Smooth muscle cell (in vitro differentiated cells): ENCODE measurements around the gene PKP3. TPM values are rescaled to one million over a fixed set of nuclear protein-coding genes. Genes with fewer than 3 reads are reported as not detected.

Source experiments
- DNase-seq: peaks from one replicate; lab custom pipeline; 2025; ENCODE audit not compliant: unreplicated experiment; lab: John Stamatoyannopoulos, UW
- H2AFZ ChIP-seq: fragments of 200-600 bp; sonication (generic); 2 replicates; pipeline ENCODE4 v1.6.0; 2016; ENCODE audit warnings: antibody characterized with exemption, low read depth, mild to moderate bottlenecking
- H3F3A ChIP-seq: fragments of 200-600 bp; sonication (generic); 2 replicates; pipeline ENCODE4 v1.6.0; 2017; ENCODE audit warnings: antibody characterized with exemption, low read depth
- H3K27ac ChIP-seq: fragments of 200-600 bp; sonication (generic); 2 replicates; pipeline ENCODE4 v1.5.1; 2016; ENCODE audit warnings: low read depth, mild to moderate bottlenecking
- H3K27me3 ChIP-seq: fragments of 200-600 bp; sonication (generic); 2 replicates; pipeline ENCODE4 v1.6.1; 2016; ENCODE audit warnings: low read depth, mild to moderate bottlenecking
- H3K36me3 ChIP-seq: fragments of 200-600 bp; sonication (generic); 2 replicates; pipeline ENCODE4 v1.5.1; 2016; ENCODE audit warnings: low read depth
- H3K4me1 ChIP-seq: fragments of 200-600 bp; sonication (generic); 2 replicates; pipeline ENCODE4 v1.5.1; 2016; ENCODE audit warnings: low read depth
- H3K4me2 ChIP-seq: fragments of 200-600 bp; sonication (generic); 2 replicates; pipeline ENCODE4 v1.6.0; 2016; ENCODE audit warnings: mild to moderate bottlenecking
- H3K4me3 ChIP-seq: fragments of 200-600 bp; sonication (generic); 2 replicates; pipeline ENCODE4 v1.5.1; 2016; ENCODE audit warnings: mild to moderate bottlenecking
- H3K79me2 ChIP-seq: fragments of 200-600 bp; sonication (generic); 2 replicates; pipeline ENCODE4 v1.6.0; 2016; ENCODE audit warnings: low read depth, mild to moderate bottlenecking
- H3K9ac ChIP-seq: fragments of 200-600 bp; sonication (generic); 2 replicates; pipeline ENCODE4 v1.6.0; 2016; ENCODE audit warnings: low read depth
- H3K9me3 ChIP-seq: fragments of 200-600 bp; sonication (generic); replicated peaks from 2 replicates; pipeline ENCODE4 v1.5.1; 2016; ENCODE audit warnings: low read depth
- H4K20me1 ChIP-seq: fragments of 200-600 bp; sonication (generic); 2 replicates; pipeline ENCODE4 v1.6.0; 2016; ENCODE audit warnings: low read depth
- WGBS: methylation state at CpG from one replicate; pipeline ENCODE4 v1.1.7; 2016; ENCODE audit warnings: low lambda C conversion rate; 5-methylcytosine and 5-hydroxymethylcytosine counted together
- polyA plus RNA-seq: library from polyadenylated mRNA; unstranded; fragments of >200 nt; fragmentation: Nextera tagmentation; extraction: Ambion mirVana; gene quantifications from 2 replicates; pipeline ENCODE4 v1.2.1, GENCODE V29; 2016
- total RNA-seq: library from RNA; depleted of rRNA; stranded (reverse); fragments of >200 nt; gene quantifications from 2 replicates; pipeline ENCODE4 v1.2.3, GENCODE V29; 2014
- TF ChIP-seq, protein P1 (sequence below): fragments of 200-600 bp; sonication (generic); IDR thresholded peaks from 2 replicates; pipeline ENCODE4 v1.5.1; 2017; ENCODE audit warnings: borderline replicate concordance, mild to moderate bottlenecking, antibody characterized with exemption; ENCODE audit not compliant: insufficient read depth, poor library complexity, severe bottlenecking

Gene PKP3
- total and polyA plus RNA-seq, 2 experiments from 2014 or later, result 24.6 to 61.2 TPM

DNA sequence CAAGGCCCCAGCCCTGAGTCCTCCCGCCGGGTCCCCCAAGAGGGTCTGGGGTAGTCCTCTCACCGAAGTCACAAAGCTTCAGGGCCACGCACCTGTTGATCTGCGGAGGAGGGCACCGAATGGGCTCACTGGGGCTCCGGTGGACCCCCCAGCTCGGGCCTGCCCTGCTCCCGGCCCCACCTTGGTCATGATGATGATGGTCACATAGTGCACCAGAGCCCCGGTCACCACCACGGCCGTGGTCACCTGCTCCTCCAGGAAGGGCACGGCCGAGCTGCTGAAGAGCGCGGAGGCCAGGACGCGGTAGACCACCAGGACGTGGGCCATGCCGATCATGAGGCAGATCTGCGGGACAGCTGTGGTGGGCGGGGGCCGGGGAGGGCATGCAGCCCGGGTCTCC lies 34.3 kb downstream of the PKP3 start:
- Histone ChIP-seq H4K20me1 (no peaks in the 10 kb centered on the region), H3K4me1 (no peaks in the 10 kb centered on the region), H3K9ac (no peak overlapping the region), H3K27ac (no peak overlapping the region), H3K4me3 (no peak overlapping the region), H3K4me2 (no peak overlapping the region), H3K9me3 (no peaks in the 10 kb centered on the region), H3K36me3 (no peaks in the 10 kb centered on the region), H3K79me2 (no peaks in the 10 kb centered on the region), H3F3A (no peaks in the 10 kb centered on the region), H3K27me3 (peaks cover 7% of the 10 kb centered on the region), H2AFZ (no peak overlapping the region)
- 95% methylated on average over 23 of the region's 24 CpGs for WGBS
- TF ChIP-seq, protein P1, sequence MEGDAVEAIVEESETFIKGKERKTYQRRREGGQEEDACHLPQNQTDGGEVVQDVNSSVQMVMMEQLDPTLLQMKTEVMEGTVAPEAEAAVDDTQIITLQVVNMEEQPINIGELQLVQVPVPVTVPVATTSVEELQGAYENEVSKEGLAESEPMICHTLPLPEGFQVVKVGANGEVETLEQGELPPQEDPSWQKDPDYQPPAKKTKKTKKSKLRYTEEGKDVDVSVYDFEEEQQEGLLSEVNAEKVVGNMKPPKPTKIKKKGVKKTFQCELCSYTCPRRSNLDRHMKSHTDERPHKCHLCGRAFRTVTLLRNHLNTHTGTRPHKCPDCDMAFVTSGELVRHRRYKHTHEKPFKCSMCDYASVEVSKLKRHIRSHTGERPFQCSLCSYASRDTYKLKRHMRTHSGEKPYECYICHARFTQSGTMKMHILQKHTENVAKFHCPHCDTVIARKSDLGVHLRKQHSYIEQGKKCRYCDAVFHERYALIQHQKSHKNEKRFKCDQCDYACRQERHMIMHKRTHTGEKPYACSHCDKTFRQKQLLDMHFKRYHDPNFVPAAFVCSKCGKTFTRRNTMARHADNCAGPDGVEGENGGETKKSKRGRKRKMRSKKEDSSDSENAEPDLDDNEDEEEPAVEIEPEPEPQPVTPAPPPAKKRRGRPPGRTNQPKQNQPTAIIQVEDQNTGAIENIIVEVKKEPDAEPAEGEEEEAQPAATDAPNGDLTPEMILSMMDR, result no peak
- no peak for DNase-seq

DNA sequence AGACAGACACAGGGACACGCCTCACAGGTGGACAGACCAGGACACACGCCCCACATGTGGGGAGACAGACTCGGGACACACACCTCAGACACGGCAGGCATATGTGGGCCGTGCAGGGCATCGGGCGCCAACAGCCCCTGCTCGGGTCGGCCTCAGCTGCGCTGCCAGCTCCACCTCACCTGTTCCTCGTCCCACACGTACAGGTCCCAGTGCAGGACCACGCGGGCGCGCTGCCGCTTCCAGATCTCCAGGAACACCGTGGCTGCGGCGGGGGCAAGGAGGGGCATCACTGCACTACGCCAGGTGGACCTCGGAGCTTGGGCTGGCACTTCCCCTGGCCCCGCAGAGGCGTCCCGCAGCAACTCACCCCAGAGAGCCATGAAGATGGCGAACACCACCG lies 35.4 kb downstream of the PKP3 start:
- no peaks in the 10 kb centered on the region for H3K4me1 ChIP-seq
- H3K36me3 ChIP-seq, result no peaks in the 10 kb centered on the region
- no peak overlapping the region for H2AFZ ChIP-seq
- DNase-seq, result no peak
- H3F3A ChIP-seq, result no peaks in the 10 kb centered on the region
- peaks cover 4% of the 10 kb centered on the region for H3K27me3 ChIP-seq
- H3K4me2 ChIP-seq, result no peak overlapping the region
- no peak overlapping the region for H3K9ac ChIP-seq
- whole genome bisulfite sequencing, result 94% methylated on average over 22 of the region's 27 CpGs
- H3K4me3 ChIP-seq, result no peak overlapping the region
- H4K20me1 ChIP-seq, result no peaks in the 10 kb centered on the region
- H3K9me3 ChIP-seq, result no peaks in the 10 kb centered on the region
- TF ChIP-seq, protein P1, result no peak
- no peak overlapping the region for H3K27ac ChIP-seq
- H3K79me2 ChIP-seq, result no peaks in the 10 kb centered on the region

DNA sequence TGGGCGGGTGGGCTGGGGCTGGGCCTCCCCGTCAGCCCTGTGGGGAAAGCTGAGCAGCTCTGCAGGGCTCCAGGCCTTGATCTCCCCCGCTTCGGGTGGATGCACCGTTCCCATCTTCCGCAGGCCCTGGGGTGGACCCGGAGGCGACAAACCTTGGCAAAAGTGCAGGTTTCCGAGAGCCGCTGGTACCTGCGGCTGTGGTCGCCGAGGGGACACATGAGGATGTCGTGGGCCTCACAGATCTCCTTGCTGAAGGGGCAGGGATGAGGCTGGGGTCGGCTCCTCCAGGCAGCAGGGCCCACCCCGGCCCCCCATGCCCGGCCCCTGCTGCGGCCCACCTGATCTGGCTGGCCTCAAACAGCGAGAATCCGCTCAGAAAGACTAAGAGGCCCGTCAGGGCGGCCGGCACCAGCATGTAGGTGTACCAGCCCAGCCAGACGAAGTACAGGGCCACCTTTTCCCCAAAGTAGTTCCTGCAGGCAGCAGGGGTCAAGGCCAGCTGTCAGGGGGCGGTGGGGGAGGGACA lies 36.0 kb downstream of the PKP3 start:
- TF ChIP-seq, protein P1, result no peak
- DNase-seq, result no peak
- WGBS, result 89% methylated on average over 12 of the region's 25 CpGs

DNA sequence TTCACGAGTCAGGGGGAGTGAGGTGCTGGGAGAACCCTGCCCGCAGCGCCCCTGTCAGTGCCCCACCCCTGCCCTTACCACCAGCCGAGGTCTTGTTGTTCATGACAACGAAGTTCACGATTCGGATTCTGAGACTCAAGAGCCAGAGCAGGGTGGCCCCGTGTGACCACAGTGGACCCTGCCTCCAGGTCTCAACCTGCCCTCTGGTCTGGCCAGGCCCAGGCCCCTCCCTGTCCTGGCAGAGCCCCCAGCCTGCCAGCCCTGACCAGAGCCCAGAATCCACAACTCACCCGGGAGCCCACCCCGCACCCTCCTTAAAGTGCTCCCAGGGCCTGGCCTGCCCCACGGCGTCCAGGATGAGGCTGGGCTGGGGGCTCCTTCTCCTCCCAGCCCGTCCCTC lies 37.9 kb downstream of the PKP3 start:
- 94% methylated on average over 9 of the region's 13 CpGs for WGBS
- no peak overlapping the region for H3K27ac ChIP-seq
- H3K4me3 ChIP-seq, result no peak overlapping the region
- DNase-seq, result no peak
- H3K4me1 ChIP-seq, result no peaks in the 10 kb centered on the region
- H2AFZ ChIP-seq, result no peak overlapping the region
- H3K9me3 ChIP-seq, result no peaks in the 10 kb centered on the region
- TF ChIP-seq, protein P1, result no peak
- no peaks in the 10 kb centered on the region for H3K27me3 ChIP-seq
- no peaks in the 10 kb centered on the region for H4K20me1 ChIP-seq
- no peaks in the 10 kb centered on the region for H3K36me3 ChIP-seq
- H3K4me2 ChIP-seq, result no peak overlapping the region
- no peaks in the 10 kb centered on the region for H3K79me2 ChIP-seq
- no peaks in the 10 kb centered on the region for H3F3A ChIP-seq
- H3K9ac ChIP-seq, result no peak overlapping the region

More for the DNA sequence above, 36.0 kb downstream of the PKP3 start:
- Histone ChIP-seq H2AFZ (no peak overlapping the region), H3K27me3 (no peaks in the 10 kb centered on the region), H3K36me3 (no peaks in the 10 kb centered on the region), H3F3A (no peaks in the 10 kb centered on the region), H3K79me2 (no peaks in the 10 kb centered on the region), H3K9me3 (no peaks in the 10 kb centered on the region), H3K4me3 (no peak overlapping the region), H4K20me1 (no peaks in the 10 kb centered on the region), H3K9ac (no peak overlapping the region), H3K27ac (no peak overlapping the region), H3K4me1 (no peaks in the 10 kb centered on the region), H3K4me2 (no peak overlapping the region)
